ENCODE measurements around the gene TRMU. TPM values are rescaled to one million over a fixed set of nuclear protein-coding genes. Genes with fewer than 3 reads are reported as not detected.

The TRMU gene
- total and polyA plus RNA-seq, 4 donors = 24.1 to 42.3 (median 34.0) TPM

DNA sequence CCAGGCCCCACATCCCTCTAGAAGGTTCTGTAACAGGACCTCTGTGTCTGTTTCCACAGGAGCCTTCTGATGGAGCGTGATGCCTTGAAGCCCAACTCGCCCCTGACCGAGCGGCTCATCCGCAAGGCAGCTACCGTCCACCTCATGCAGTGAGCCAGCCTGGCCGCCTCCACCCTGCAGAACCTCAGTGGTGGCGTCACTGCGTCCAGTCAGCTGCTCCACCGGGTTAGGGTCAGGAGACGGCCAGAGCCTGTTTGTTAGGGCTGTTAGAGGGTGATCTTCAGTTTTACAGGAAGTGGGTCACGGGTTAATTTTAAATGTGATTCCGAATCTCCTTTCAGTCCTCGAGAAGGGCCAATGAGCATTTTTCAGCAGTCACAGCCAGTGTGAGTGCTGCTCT is 42.8 kb upstream of the TRMU start:
- no peak overlapping the region for H3K4me3 ChIP-seq
- H3K36me3 ChIP-seq (ENCODE audit: control insufficient read depth in 4 of 4, insufficient read depth in 4 of 4, low read length in 4 of 4) = peaks cover 7 to 36% (median 13%) of the 10 kb centered on the region in 4 donors
- no peak overlapping the region for H3K9ac ChIP-seq (ENCODE audit: insufficient read depth in 1 of 2, low read length in 2 of 2)
- no peaks in the 10 kb centered on the region for H3K27me3 ChIP-seq (ENCODE audit: control insufficient read depth in 3 of 3, insufficient read depth in 3 of 3, low read length in 2 of 3)
- TF ChIP-seq, protein P1, sequence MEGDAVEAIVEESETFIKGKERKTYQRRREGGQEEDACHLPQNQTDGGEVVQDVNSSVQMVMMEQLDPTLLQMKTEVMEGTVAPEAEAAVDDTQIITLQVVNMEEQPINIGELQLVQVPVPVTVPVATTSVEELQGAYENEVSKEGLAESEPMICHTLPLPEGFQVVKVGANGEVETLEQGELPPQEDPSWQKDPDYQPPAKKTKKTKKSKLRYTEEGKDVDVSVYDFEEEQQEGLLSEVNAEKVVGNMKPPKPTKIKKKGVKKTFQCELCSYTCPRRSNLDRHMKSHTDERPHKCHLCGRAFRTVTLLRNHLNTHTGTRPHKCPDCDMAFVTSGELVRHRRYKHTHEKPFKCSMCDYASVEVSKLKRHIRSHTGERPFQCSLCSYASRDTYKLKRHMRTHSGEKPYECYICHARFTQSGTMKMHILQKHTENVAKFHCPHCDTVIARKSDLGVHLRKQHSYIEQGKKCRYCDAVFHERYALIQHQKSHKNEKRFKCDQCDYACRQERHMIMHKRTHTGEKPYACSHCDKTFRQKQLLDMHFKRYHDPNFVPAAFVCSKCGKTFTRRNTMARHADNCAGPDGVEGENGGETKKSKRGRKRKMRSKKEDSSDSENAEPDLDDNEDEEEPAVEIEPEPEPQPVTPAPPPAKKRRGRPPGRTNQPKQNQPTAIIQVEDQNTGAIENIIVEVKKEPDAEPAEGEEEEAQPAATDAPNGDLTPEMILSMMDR (IDR thresholded peaks at IDR 0.05; ENCODE audit: control extremely low read depth, extremely low read depth) = no peak
- no peak overlapping the region for H3K27ac ChIP-seq (ENCODE audit: low read depth in 1 of 2, low read length in 1 of 2)
- 91 to 92% methylated on average over 14 of the region's 14 CpGs for WGBS, 2 donors
- H3K4me1 ChIP-seq (ENCODE audit: control insufficient read depth in 5 of 5, insufficient read depth in 5 of 5, low read length in 5 of 5) = peaks cover 0 to 16% (median 6%) of the 10 kb centered on the region in 5 donors
- ATAC-seq (ENCODE audit: insufficient read depth, low FRiP score) (no peak), DNase-seq (no peak)
- H3K9me3 ChIP-seq (ENCODE audit: control insufficient read depth in 4 of 4, insufficient read depth in 3 of 4, low read length in 3 of 4) = peaks cover 0 to 4% (median 0%) of the 10 kb centered on the region in 4 donors

DNA sequence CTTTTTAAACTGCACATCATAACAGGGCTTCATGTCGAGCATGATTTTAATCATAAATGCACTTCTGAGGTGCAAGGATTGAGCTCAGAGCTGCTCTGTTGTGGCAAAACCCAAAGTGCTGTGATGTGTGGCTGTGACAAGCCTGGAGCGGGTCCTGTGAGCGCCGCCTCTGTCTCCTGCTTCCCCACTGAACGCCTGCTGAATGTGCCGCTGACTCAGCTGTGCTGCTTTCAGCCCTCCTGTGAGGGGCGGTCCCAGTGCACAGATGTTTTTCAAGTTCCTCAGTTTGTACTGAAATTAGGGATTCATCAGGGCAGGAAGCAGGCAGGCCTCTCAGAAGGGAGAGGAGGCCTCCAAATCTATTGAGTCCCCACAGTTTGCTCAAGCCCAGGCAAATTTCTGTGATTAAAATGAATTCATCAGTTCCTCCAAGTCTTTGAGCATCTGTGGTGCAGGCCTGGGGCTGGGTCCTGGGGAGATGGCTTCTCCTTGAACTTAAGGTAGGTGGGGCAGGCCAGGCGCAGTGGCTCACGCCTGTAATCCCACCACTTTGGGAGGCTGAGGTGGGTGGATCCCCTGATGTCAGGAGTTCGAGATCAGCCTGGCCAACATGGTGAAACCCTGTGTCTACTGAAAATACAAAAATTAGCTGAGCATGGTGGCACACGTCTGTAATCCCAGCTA is 41.8 kb upstream of the TRMU start:
- 57 to 80% methylated on average over 11 of the region's 11 CpGs for WGBS, 2 donors
- Histone ChIP-seq H3K4me3 (no peak overlapping the region), H3K9me3 (ENCODE audit: control insufficient read depth in 4 of 4, insufficient read depth in 3 of 4, low read length in 3 of 4) (peaks cover 0 to 4% (median 0%) of the 10 kb centered on the region in 4 donors), H3K27ac (ENCODE audit: low read depth in 1 of 2, low read length in 1 of 2) (no peak overlapping the region), H3K9ac (ENCODE audit: insufficient read depth in 1 of 2, low read length in 2 of 2) (no peak overlapping the region), H3K4me1 (ENCODE audit: control insufficient read depth in 5 of 5, insufficient read depth in 5 of 5, low read length in 5 of 5) (peaks cover 0 to 20% (median 6%) of the 10 kb centered on the region in 5 donors), H3K36me3 (ENCODE audit: control insufficient read depth in 4 of 4, insufficient read depth in 4 of 4, low read length in 4 of 4) (peaks cover 7 to 33% (median 13%) of the 10 kb centered on the region in 4 donors), H3K27me3 (ENCODE audit: control insufficient read depth in 3 of 3, insufficient read depth in 3 of 3, low read length in 2 of 3) (no peaks in the 10 kb centered on the region)
- ATAC-seq (ENCODE audit: insufficient read depth, low FRiP score) (no peak), DNase-seq (peak in 2 of 3 donors; percentile 20 to 40)
- TF ChIP-seq, protein P1 (IDR thresholded peaks at IDR 0.05; ENCODE audit: control extremely low read depth, extremely low read depth) = no peak

DNA sequence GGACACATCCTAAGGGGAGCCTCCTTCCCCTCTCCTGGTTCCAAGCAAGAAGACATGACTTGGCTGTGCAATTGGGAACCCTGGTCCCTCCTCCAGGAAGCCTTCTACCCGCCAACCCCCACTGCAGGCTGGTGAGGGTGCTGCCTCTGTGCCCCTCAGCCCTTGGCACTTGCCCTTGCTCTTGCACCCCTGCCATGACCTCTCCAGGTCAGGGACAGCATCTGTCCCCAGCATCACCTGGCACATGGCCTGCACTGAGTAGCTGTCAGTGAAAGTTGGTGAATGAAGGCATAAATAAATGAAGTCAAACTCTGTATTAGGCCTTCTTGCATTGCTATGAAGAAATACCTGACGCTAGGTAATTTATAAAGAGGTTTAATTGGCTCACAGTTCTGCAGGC is 40.7 kb upstream of the TRMU start:
- TF ChIP-seq, protein P1 (IDR thresholded peaks at IDR 0.05; ENCODE audit: control extremely low read depth, extremely low read depth) = no peak

More for the DNA sequence above, 40.7 kb upstream of the TRMU start:
- DNase-seq = no peak
- ATAC-seq (ENCODE audit: insufficient read depth, low FRiP score) = no peak
- Histone ChIP-seq H3K27ac (ENCODE audit: low read depth in 1 of 2, low read length in 1 of 2) (no peak overlapping the region), H3K27me3 (ENCODE audit: control insufficient read depth in 3 of 3, insufficient read depth in 3 of 3, low read length in 2 of 3) (no peaks in the 10 kb centered on the region), H3K36me3 (ENCODE audit: control insufficient read depth in 4 of 4, insufficient read depth in 4 of 4, low read length in 4 of 4) (peaks cover 7 to 25% (median 13%) of the 10 kb centered on the region in 4 donors), H3K4me3 (no peak overlapping the region), H3K9ac (ENCODE audit: insufficient read depth in 1 of 2, low read length in 2 of 2) (no peak overlapping the region), H3K4me1 (ENCODE audit: control insufficient read depth in 5 of 5, insufficient read depth in 5 of 5, low read length in 5 of 5) (peaks cover 0 to 23% (median 6%) of the 10 kb centered on the region in 5 donors), H3K9me3 (ENCODE audit: control insufficient read depth in 4 of 4, insufficient read depth in 3 of 4, low read length in 3 of 4) (peaks cover 0 to 4% (median 0%) of the 10 kb centered on the region in 4 donors)
- WGBS, 2 donors = 80 to 89% methylated on average over 2 of the region's 2 CpGs

All from lung (tissue), 12 donors.